Ishikawa (cell line): ENCODE data around the gene JARID2.

ENCODE experiments used
- EP300 ChIP-seq: IDR thresholded peaks from 2 replicates; pipeline ENCODE4 v1.6.1; 2012; ENCODE audit warnings: borderline replicate concordance
- NFIC ChIP-seq: IDR thresholded peaks from 2 replicates; pipeline ENCODE4 v1.6.1; 2012
- RAD21 ChIP-seq: IDR thresholded peaks from 2 replicates; pipeline ENCODE4 v1.6.1; 2012; ENCODE audit warnings: low read depth
- TAF1 ChIP-seq: IDR thresholded peaks from 2 replicates; pipeline ENCODE4 v1.6.1; 2012; ENCODE audit warnings: low read depth, mild to moderate bottlenecking
- TF ChIP-seq, protein P1 (sequence below): IDR thresholded peaks from 2 replicates; pipeline ENCODE4 v1.6.1; 2012; ENCODE audit warnings: low read depth, mild to moderate bottlenecking

DNA sequence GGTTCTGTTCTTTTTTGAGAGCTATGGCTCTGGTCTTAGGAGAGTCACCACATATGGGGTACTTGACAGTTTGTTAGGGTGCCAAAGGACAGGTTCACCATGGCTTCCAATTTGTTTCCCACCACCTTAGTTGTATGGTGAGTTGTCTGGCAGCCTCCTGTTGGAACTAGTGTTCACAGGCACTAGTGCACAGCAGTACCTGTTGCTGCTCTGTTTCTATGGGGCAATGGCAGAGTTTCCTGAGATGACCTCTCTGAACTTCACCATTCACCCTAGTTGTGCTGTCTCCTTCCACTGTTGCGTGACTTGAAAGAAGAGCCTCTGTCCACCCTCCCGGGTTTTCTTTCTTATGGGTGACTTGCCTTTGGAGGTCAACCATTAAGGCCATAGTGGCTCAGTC is 129.1 kb downstream of the JARID2 start:
- TF ChIP-seq, protein P1, sequence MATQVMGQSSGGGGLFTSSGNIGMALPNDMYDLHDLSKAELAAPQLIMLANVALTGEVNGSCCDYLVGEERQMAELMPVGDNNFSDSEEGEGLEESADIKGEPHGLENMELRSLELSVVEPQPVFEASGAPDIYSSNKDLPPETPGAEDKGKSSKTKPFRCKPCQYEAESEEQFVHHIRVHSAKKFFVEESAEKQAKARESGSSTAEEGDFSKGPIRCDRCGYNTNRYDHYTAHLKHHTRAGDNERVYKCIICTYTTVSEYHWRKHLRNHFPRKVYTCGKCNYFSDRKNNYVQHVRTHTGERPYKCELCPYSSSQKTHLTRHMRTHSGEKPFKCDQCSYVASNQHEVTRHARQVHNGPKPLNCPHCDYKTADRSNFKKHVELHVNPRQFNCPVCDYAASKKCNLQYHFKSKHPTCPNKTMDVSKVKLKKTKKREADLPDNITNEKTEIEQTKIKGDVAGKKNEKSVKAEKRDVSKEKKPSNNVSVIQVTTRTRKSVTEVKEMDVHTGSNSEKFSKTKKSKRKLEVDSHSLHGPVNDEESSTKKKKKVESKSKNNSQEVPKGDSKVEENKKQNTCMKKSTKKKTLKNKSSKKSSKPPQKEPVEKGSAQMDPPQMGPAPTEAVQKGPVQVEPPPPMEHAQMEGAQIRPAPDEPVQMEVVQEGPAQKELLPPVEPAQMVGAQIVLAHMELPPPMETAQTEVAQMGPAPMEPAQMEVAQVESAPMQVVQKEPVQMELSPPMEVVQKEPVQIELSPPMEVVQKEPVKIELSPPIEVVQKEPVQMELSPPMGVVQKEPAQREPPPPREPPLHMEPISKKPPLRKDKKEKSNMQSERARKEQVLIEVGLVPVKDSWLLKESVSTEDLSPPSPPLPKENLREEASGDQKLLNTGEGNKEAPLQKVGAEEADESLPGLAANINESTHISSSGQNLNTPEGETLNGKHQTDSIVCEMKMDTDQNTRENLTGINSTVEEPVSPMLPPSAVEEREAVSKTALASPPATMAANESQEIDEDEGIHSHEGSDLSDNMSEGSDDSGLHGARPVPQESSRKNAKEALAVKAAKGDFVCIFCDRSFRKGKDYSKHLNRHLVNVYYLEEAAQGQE, result no peak
- TF ChIP-seq NFIC (no peak), TAF1 (no peak), EP300 (no peak), RAD21 (no peak)
